ENCODE data around the gene PTK7. TPM values are rescaled to one million over a fixed set of nuclear protein-coding genes. Genes with fewer than 3 reads are reported as not detected.

The PTK7 gene
- polyA plus RNA-seq, 1 donor: 53.6 TPM

DNA sequence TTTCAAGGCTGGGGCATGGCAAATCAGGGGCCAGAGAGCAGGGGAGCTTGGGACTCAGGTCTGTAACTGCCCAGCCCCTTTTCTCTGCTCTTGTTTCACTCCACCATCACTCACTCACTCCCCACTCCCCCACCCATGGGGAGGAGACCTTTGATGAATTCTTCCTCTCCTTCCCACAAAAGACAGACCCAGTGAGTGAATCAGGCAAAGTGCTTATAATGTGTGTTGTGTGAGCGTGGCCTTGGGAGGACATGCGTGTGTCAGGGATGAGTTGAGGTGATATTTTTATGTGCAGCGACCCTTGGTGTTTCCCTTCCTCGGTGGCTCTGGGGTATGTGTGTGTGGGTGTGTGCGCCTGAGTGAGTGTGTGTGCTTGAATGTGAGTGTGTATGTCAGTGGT lies 104.9 kb downstream of the PTK7 start:
- DNase-seq: no peak

- DNase-seq: no peak
Observed at GRCh38 chr6:43181621-43181941, 105.5 kb downstream of the PTK7 start.

- DNase-seq: peak; percentile 88
Observed at GRCh38 chr6:43181942-43182860, 106.1 kb downstream of the PTK7 start, which contains the start of gene CUL9. Gene CUL9 (plus strand): TSS chr6:43182196. CDS start chr6:43184311, 2,115 bp downstream.

GRCh38 chr6:43183441-43183840 lies 107.3 kb downstream of the PTK7 start:
- no peak for DNase-seq

- no peak for DNase-seq
Observed at GRCh38 chr6:43184268-43184985, 108.3 kb downstream of the PTK7 start.

GRCh38 chr6:43185391-43185985 lies 109.4 kb downstream of the PTK7 start:
- no peak for DNase-seq

GRCh38 chr6:43186019-43186418 lies 109.9 kb downstream of the PTK7 start:
- no peak for DNase-seq

DNA sequence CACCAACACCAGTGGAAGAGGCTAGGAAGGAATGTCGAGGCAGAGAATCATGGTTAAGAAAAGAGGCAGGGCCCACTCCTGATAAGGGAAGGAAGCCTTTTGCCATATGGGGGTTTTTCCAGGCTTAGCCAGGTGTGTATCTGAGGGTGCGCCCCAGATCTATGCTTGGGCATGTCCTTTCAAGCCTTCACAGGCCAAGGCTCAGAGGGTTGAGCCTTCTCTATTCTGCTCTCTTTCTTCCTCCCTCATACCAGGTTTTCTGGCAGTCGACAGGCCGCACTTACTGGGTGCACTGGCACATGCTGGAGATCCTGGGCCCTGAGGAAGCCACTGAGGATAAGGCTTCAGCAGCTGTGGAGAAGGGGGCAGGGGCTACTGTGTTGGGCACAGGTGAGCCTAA lies 110.6 kb downstream of the PTK7 start:
- DNase-seq: no peak

- DNase-seq: no peak
Observed at GRCh38 chr6:43187821-43188220, 111.7 kb downstream of the PTK7 start.

DNA sequence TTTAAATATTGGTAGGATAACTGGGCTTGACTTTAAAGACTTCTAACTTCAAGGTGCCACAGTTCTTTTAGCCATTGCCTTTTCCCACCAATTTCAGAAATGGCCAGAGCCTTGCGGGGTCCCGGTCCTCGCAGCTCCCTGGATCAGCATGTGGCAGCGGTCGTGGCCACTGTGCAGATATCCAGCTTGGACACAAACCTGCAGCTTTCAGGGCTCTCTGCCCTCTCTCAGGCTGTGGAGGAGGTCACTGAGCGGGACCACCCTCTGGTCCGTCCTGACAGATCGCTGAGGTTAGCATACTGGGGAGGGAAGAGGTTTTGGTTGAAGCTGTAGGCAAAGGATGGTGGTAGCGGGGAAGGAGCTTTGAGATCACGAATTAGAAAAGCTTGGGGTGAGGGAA lies 112.3 kb downstream of the PTK7 start:
- no peak for DNase-seq

GRCh38 chr6:43189776-43190304 lies 113.7 kb downstream of the PTK7 start:
- no peak for DNase-seq

GRCh38 chr6:43192911-43193310 lies 116.8 kb downstream of the PTK7 start:
- DNase-seq: no peak

GRCh38 chr6:43193929-43194328 lies 117.8 kb downstream of the PTK7 start:
- no peak for DNase-seq

- DNase-seq: no peak
Observed at GRCh38 chr6:43196337-43196736, 120.2 kb downstream of the PTK7 start.

DNA sequence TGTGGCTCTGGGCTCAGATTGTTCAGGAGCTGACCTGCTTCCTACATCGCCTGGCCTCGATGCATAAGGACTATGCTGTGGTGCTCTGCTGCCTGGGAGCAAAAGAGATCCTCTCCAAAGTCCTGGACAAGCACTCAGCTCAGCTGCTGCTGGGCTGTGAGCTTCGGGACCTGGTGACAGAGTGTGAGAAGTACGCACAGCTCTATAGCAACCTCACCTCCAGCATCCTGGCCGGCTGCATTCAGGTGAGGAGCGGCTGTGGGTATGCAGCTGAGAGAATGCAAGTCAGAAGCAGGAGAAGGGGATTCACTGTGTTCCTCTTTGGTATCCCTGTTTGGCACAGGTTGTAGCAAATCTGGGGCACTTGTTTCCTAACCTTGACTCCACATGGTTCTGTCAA lies 123.8 kb downstream of the PTK7 start:
- no peak for DNase-seq

GRCh38 chr6:43200541-43200940 lies 124.4 kb downstream of the PTK7 start:
- DNase-seq: no peak

DNA sequence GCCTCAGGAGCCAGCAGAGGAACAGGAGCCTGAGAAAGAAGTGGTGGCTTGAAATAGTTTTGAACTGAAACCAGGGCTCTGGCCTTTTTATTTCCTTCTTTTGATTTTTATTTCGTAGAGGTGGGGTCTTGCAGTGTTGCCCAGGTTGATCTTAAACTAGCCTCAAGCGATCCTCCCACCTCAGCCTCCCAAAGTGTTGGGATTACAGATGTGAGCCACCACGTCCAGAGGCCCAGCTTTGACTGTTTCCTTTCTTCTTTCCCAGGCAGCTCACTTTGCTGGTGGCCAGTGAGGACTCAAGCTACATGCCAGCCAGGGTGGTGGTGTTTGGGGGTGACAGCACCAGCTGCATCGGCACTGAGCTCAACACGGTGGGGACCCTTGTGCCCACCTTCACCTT lies 126.3 kb downstream of the PTK7 start:
- no peak for DNase-seq

GRCh38 chr6:43203029-43203717 lies 127.1 kb downstream of the PTK7 start:
- no peak for DNase-seq

DNA sequence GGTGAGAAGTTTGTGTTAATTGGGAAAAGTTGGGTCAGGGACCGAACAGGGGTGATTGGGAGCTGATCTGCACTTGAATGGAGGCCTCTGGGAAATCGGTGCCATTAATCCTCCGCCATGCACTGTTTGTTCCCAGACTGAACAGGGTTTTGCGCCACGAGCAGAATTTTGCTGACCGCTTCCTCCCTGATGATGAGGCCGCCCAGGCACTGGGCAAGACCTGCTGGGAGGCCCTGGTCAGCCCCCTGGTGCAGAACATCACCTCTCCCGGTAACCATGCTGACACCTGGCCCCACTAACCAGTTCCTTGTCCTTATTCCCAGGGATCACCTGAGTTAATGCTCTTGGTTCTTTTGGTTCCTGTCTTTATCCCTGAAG lies 127.6 kb downstream of the PTK7 start:
- no peak for DNase-seq

DNA sequence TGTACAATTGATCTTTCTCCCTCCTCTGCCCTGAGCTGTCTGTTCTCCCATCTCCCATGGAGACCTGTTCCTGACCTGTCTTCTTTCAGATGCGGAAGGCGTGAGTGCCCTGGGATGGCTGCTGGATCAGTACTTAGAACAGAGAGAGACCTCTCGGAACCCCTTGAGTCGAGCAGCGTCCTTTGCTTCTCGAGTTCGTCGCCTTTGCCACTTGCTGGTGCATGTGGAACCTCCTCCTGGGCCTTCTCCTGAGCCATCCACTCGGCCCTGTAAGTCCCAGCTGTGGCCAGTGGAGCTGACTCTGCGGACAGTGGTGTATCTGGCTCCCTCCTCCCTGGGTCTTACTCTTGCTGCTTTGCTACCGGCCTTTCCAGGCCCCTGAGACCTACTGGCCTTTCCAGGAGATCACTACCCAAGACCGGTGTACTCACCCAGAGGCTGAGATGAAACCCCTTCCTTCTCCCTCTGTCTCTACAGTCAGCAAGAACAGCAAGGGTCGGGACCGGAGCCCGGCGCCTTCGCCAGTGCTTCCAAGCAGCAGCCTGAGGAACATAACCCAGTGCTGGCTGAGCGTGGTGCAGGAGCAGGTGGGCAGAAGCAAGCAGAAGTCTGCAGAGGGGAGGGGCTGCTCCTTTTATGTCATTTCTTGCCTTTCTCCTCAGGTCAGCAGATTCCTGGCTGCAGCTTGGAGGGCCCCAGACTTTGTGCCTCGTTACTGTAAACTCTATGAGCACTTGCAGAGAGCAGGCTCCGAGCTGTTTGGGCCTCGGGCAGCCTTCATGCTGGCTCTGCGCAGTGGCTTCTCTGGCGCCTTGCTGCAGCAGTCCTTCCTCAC lies 128.4 kb downstream of the PTK7 start:
- no peak for DNase-seq

- no peak for DNase-seq
Observed at GRCh38 chr6:43205849-43206248, 129.7 kb downstream of the PTK7 start.

DNA sequence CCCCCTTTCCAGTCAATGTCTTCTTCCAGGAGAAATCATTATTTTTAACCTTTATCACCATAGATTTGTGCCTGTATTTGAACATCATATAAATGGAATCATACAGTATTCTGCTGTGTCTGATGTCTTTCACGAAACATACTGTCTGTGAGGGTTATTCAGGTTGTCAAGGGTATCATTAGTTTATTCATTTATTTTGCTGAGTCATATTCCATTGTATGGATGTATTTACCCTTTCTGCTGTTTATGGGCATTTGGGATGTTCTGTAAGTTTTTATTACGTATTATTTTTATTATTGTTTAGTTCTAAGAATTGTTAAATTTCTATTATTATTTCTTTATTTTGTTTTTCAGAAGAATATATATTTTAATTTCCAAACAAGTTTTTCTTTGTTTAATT lies 131.2 kb downstream of the PTK7 start:
- DNase-seq: no peak
